Dermis microvascular lymphatic vessel endothelial cell (primary cell): Measurements from ENCODE around the gene PGBD1. TPM values are rescaled to one million over a fixed set of nuclear protein-coding genes. Genes with fewer than 3 reads are reported as not detected.
A peak's percentile ranks its signal among the peaks of the same experiment; 100 is the strongest.
"Not testable (repeated sequence)": the region's sequence is repeated elsewhere in the genome, so short reads cannot be mapped to it uniquely, and the experiment has no call there.

Experiments
- DNase-seq, 2 donors: peaks; one replicate each; pipeline versions ENCODE4 v3.0.0 to v3.0.0-alpha.2; 2010; ENCODE audit warnings: low read depth in 2 of 2
- total RNA-seq: library from RNA; depleted of rRNA; stranded (reverse); fragments of >200 nt; gene quantifications from 2 replicates; pipeline ENCODE4 v1.2.1, GENCODE V29; 2014

The PGBD1 gene
- total RNA-seq, 1 donor from 2014 or later, result 4.6 TPM

GRCh38 chr6:28269492-28269891, 11.9 kb upstream of the PGBD1 start:
- DNase-seq, result peak in 1 of 2 donors; percentile 83

GRCh38 chr6:28274888-28275287, 6.5 kb upstream of the PGBD1 start:
- no peak for DNase-seq

DNA sequence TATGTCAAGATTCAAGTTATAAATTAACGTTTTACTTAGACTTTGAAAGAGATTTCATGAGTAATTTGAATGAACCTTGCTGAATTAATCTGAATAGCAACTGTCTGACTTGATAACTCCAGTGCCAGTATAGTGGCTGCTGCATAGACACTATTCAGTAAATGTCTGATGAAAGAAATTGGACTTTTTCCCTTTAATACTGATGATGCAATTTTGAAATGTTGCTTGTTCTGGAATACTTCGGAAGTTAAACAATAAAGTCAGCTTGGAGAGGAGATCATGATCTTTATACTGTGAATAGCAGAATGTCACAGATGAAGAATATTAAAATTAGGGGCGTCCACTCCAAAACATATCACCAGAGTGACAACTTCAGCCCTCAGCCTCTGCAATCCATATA, 3.6 kb upstream of the PGBD1 start:
- DNase-seq, result no peak

DNA sequence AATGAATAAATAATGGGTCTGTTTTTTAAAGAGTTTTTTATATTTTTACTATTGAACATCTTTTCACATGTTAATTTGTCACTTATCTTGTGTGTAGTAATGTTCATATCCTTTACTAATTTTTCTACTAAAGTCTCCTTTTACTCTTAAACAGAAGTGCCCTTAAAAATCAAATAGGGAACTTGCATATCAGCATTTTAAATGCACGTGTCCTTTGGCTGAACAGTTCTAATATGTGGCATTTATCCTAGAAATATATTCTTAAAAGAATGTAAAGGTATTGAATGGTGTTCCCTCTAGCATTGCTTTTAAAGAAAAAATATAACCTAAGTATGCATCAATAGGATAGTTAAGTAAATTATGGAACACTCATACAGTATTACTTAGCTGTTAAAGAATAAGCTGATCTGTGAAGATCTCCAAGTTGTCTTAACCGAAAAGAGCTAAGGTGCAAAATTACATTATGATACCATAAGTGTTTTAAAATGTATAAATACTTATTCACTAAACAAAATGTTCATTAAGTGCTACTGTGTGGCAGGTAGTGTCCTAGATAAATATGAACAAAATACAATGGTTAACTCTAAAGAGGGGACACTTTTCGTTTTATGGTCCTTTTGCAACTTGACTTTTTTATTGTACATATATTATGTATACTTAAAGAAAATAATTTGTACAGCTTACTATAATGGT, 631 bp upstream of the PGBD1 start:
- DNase-seq, result no peak

DNA sequence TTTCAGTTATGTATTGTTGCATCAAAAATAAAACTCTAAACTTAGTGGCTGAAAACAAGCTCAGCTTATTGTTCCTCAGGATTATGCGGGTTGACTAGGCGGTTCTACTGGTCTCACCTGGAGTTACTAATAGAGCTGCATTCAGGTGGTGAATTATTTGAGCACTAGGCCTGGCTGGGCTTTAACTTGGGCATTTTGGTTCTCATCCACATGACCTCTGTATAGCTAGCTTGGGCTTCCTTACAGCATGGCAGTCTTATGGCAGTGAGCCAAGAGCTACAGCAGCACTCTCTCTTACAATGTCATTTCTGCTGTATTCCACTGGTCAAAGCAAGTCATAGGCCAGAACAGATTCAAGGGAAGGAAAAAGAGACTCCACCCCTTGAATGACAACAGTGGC, 1.6 kb downstream of the PGBD1 start:
- no peak for DNase-seq

DNA sequence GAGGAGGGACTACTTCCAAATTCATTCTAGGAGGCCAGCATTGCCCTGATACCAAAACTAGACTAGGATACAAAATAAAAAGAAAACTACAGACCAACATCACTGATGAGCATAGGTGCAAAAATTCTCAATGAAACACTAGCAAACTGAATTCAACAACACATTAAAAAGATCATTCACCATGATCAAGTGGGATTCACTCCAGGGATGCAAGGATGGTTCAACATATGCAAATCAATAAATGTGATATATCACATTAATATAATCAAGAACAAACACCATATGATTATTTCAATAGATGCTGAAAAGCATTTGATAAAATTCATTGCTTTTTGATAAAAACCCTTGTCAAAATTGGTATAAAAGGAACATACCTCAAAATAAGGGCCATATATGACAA, 10.2 kb downstream of the PGBD1 start:
- DNase-seq, result no peak

DNA sequence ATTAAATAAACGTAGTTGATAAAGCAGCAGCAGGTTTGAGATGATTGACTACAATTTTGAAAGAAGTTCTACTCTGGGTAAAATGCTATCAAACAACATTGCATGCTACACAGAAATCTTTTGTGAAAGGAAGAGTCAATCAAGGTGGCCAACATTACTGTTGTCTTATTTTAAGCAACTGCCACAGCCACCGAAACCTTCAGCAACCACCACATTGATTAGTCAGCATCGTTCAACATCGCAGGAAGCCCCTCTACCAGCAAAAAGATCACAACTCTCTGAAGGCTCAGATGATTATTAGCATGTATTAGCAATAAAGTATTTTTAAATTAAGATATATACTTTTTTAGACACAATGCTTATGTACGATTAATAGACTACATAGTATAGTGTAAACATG, 14.0 kb downstream of the PGBD1 start:
- no peak for DNase-seq

DNA sequence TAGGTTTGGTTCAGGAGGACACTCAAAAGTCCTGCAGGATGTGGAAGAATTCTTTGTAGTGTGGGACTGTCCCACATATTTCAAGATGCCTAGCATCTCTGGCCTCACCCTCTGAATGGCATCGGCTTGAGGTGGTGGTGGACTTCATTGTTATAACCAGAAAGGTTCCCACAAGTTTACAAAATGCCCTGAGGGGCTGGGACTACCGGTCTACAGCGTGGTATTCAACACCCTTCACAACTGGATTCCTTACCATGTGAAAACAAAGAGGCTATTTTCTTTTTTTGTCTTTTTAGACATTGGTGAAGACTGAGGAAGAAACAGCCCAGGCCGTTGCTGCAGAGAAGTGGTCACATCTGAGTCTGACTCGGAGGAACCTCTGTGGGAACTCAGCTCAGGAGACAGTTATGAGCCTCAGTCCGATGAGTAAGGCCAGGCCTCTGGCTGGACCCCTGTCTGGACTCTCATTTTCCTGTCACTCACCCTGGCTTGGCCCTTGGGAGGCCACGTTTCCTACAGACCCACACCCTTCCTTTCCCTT, 15.2 kb downstream of the PGBD1 start:
- no peak for DNase-seq

DNA sequence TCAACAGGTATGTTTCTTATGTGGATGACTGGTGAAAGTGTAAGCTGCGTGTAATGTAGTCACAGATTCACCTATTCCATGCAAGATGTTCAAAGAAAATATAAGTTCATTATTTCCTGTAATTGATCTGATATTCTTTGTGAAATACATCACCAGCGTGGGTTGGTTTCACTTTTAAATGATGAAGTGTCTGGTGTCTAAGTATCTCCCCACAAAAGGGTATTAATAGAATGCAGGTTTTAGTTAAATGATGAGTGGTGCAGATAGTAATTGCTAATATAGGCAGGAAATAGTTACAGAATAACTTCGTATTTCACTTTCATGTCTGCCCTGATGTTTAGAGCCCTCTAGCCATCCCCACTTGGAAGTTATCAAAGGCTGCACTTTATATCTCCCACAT, 22.2 kb downstream of the PGBD1 start:
- DNase-seq, result no peak

DNA sequence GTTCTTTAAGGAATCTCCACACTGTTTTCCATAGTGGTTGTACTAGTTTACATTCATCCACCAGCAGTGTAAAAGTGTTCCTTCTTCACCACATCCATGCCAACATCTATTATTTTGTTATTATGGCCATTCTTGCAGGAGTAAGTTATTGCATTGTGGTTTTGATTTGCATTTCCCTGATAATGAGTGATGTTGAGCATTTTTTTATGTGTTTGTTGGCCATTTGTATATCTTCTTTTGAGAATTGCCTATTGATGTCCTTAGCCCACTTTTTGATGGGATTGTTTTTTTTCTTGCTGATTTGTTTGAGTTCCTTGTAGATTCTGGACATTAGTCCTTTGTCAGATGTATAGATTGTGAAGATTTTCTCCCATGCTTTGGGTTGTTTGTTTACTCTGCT, 25.0 kb downstream of the PGBD1 start:
- DNase-seq, result not testable (repeated sequence)

- no peak for DNase-seq
Measured at GRCh38 chr6:28311139-28311823, 29.9 kb downstream of the PGBD1 start.

- DNase-seq, result no peak
Measured at GRCh38 chr6:28312939-28313338, 31.6 kb downstream of the PGBD1 start.

DNA sequence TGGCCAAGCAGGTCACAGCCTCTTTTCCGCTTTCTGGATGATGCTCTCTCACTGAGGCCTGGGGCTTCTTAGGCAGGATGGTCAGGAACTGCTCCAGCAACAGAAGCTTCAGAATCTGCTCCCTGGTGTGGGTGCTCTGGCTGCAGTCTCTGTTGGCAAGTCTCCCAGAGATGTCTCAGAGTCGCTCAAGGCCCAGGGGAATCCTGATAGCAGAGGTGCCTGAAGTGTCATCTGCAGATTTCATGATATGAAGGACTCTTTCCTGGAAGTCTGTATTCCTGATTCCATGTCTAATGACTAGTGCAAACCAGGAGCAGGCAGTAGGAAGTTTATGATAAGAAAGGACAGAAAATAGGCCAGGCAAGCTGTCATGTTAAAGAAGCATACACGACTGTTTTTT, 34.3 kb downstream of the PGBD1 start:
- DNase-seq, result no peak

DNA sequence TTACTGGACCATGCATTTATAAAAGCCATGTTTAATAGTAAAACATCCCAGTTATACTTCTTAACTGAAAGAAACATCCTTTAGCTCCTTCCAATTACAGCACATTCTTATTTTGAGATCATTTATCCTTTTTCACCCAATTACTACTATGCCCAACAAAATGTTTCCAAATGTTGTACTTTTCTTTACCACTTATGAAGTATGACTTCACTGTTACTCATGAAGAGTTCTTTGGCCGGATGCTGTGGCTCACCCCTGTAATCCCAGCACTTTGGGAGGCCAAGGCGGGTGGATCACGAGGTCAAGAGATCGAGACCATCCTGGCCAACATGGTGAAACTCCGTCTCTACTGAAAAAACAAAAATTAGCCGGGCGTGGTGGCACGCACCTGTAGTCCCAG, 36.5 kb downstream of the PGBD1 start:
- DNase-seq, result not testable (repeated sequence)

DNA sequence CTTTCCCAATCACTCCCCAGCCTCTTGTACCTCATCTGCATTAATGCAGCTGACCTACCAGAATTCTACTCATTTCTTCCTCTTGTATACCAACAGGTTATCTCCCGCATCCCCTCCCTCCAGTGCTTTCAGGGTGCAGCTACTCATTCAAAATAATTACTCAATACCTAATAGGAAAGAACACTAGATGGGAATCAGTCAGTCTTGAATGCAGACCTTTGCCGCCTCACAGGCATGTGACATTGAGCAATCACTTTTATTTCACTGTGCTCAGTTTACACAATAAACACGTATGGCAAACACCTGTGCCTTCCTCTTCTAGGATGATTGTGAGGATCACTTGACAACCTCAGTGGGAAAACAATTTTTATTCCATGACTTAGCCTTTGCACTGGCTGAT, 41.3 kb downstream of the PGBD1 start:
- DNase-seq, result no peak

GRCh38 chr6:28323813-28324424, 42.5 kb downstream of the PGBD1 start:
- no peak for DNase-seq

GRCh38 chr6:28326371-28326948, 45.1 kb downstream of the PGBD1 start:
- no peak for DNase-seq

GRCh38 chr6:28330041-28330440, 48.7 kb downstream of the PGBD1 start:
- DNase-seq, result no peak

GRCh38 chr6:28333047-28333446, 51.7 kb downstream of the PGBD1 start:
- DNase-seq, result no peak

- no peak for DNase-seq
Measured at GRCh38 chr6:28333599-28334018, 52.2 kb downstream of the PGBD1 start.

GRCh38 chr6:28334286-28335039, 53.1 kb downstream of the PGBD1 start:
- no peak for DNase-seq
